Measurements from ENCODE around the gene BCLAF1. TPM values are rescaled to one million over a fixed set of nuclear protein-coding genes. Genes with fewer than 3 reads are reported as not detected.
"Not testable (repeated sequence)": the region's sequence is repeated elsewhere in the genome, so short reads cannot be mapped to it uniquely, and the experiment has no call there.

Gene BCLAF1
- total and polyA plus RNA-seq, 9 of the 15 experiments (the other 6 are each of a cell fraction or from before 2014, with no cell fraction given) = 65.4 to 286 (median 165) TPM

GRCh38 chr6:136225496-136225895 lies 64.2 kb downstream of the BCLAF1 start (continued):
- TF ChIP-seq MYC (IDR thresholded peaks at IDR 0.05; ENCODE audit: low read depth, low read length) = no peak
- TF ChIP-seq MYC (CRISPR knock-in tag; IDR thresholded peaks at IDR 0.05; ENCODE audit: borderline replicate concordance, low read depth) = no peak
- TF ChIP-seq SNAPC5 (CRISPR knock-in tag; IDR thresholded peaks at IDR 0.05) = peak; percentile 36; the same call in 1 of the 2 replicates
- TF ChIP-seq NELFE (IDR thresholded peaks at IDR 0.05; ENCODE audit: insufficient read depth, insufficient read length) = no peak

DNA sequence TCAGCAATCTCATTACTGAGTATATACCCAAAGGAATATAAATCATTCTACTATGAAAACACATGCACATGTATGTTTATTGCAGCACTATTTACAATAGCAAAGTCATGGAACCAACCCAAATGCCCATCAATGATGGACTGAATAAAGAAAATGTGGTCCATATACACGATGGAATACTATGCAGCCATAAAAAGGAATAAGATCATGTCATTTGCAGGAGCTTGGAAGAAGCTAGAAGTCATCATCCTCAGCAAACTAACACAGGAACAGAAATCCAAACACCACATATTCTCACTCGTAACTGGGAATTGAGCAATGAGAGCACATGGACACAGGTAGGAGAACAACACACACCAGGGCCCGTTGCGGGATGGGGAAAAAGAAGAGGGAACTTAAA lies 64.7 kb downstream of the BCLAF1 start:
- in situ Hi-C loops (cut with MboI) = loop anchor here (10.0 kb wide), 2 partner anchors 690 to 770 kb away; no protein-coding TSS in a partner anchor
- ChIA-PET POLR2A (interaction anchor here (1.0 kb wide), 1 partner anchor 65 kb away, joined by 3 read pairs; the partner anchor contains the start of gene BCLAF1), CTCF (ENCODE audit: low intra/inter-chr PET ratio) (interaction anchor here (1.6 to 3.0 kb wide), 2 partner anchors 689 to 773 kb away, joined by 6 to 19 read pairs; no protein-coding TSS in a partner anchor)
- not testable (repeated sequence) for H3K79me2 ChIP-seq (ENCODE audit: control insufficient read depth, insufficient read depth, low read length); H3K9me1 ChIP-seq (ENCODE audit: control insufficient read depth, insufficient read depth, low read length); H3K36me3 ChIP-seq (ENCODE audit: control insufficient read depth, insufficient read depth, low read length); H2AFZ ChIP-seq (ENCODE audit: low read depth, low read length); H3K9ac ChIP-seq (ENCODE audit: insufficient read depth in 1 of 2, low read depth in 2 of 2, low read length in 2 of 2); ATAC-seq; H3K9me3 ChIP-seq (replicated peaks; ENCODE audit: control insufficient read depth, insufficient read depth, low read depth, low read length); H4K20me1 ChIP-seq (replicated peaks; ENCODE audit: control insufficient read depth, insufficient read depth, low read length); FAIRE-seq; H3K27me3 ChIP-seq (ENCODE audit: control insufficient read depth in 2 of 2, insufficient read depth in 2 of 2, low read length in 2 of 2); DNase-seq (ENCODE audit: extremely low read depth in 1 of 4, low spot score in 3 of 4); BruUV-seq (replicated peaks); H3K27ac ChIP-seq (ENCODE audit: extremely low read depth, low read depth, low read length); H3K4me3 ChIP-seq; H3K4me2 ChIP-seq (ENCODE audit: insufficient read depth, low read length)
- WGBS (ENCODE audit: insufficient coverage, low coverage, missing lambda C conversion rate) = 55% methylated on average over 4 of the region's 4 CpGs
- peaks cover 5 to 14% of the 10 kb centered on the region in 2 experiments; a peak in 4 of 5 replicates for H3K4me1 ChIP-seq (replicated peaks in 1 of 2; ENCODE audit: control insufficient read depth in 2 of 2, insufficient read depth in 2 of 2, low read length in 2 of 2)
- TF ChIP-seq ZNF146 (CRISPR knock-in tag; IDR thresholded peaks at IDR 0.05; ENCODE audit: unreplicated experiment) (peak; percentile 96), KDM1A (IDR thresholded peaks at IDR 0.05) (0 out of 4 replicates have a peak, but pooled peaks of 1 of the 2 experiments have one; percentile 26), BCOR (IDR thresholded peaks at IDR 0.05) (peak; percentile 73), RBM25 (IDR thresholded peaks at IDR 0.05; ENCODE audit: low read depth, low read length, severe bottlenecking) (peak; percentile 66)
- intact Hi-C loops (cut with micrococcal nuclease) = loop anchor here (5.0 to 10.0 kb wide), 2 partner anchors 193 to 290 kb away; no protein-coding TSS in a partner anchor
